Cardiac septum (tissue), 1 donor: ENCODE results near the gene SDK2. TPM values are rescaled to one million over a fixed set of nuclear protein-coding genes. Genes with fewer than 3 reads are reported as not detected.
"Not testable (repeated sequence)": the region's sequence is repeated elsewhere in the genome, so short reads cannot be mapped to it uniquely, and the experiment has no call there.

ENCODE experiments used
- DNase-seq: peaks from one replicate; pipeline ENCODE4 v3.0.0-alpha.2; 2020; ENCODE audit warnings: low spot score
- intact Hi-C: fragments of 100-400 bp; cut with DNase I; formaldehyde crosslinking; loops from one replicate; pipeline ENCODE4 v1.14.0; 2022
- total RNA-seq: library from RNA; stranded (reverse); fragmentation: NEBNext Ultra II Directional; extraction: Animal tissue kit (Norgen Biotek cat#: 25700); gene quantifications from one replicate; pipeline ENCODE4 v1.2.1, GENCODE V29; 2021
- donor health status: DM: no; HTN: no; CAD: no.

SDK2 gene
- total RNA-seq, 1 donor from 2014 or later: 3.0 TPM

- DNase-seq: no peak
- intact Hi-C loops: loop anchor here (10.0 kb wide), 2 partner anchors 62 to 448 kb away; no protein-coding TSS in a partner anchor
Measured at GRCh38 chr17:73316919-73317505, 327.2 kb downstream of the SDK2 start.

- DNase-seq: no peak
- intact Hi-C loops: loop anchor here (10.0 kb wide), 2 partner anchors 61 to 449 kb away; no protein-coding TSS in a partner anchor
Measured at GRCh38 chr17:73315471-73315870, 328.8 kb downstream of the SDK2 start.

GRCh38 chr17:73313526-73314127 is 330.6 kb downstream of the SDK2 start:
- no peak for DNase-seq
- intact Hi-C loops: loop anchor here (5.0 to 10.0 kb wide), 4 partner anchors 36 to 451 kb away; no protein-coding TSS in a partner anchor

GRCh38 chr17:73312887-73313286 is 331.4 kb downstream of the SDK2 start:
- intact Hi-C loops: loop anchor here (5.0 to 10.0 kb wide), 4 partner anchors 36 to 452 kb away; no protein-coding TSS in a partner anchor

GRCh38 chr17:73311781-73312641 is 332.2 kb downstream of the SDK2 start, which contains the start of gene CDC42EP4:
Gene CDC42EP4 (minus strand): TSS chr17:73312001. CDS start chr17:73286500, 25,501 bp downstream.
- intact Hi-C loops: loop anchor here (5.0 to 10.0 kb wide), 4 partner anchors 35 to 453 kb away; no protein-coding TSS in a partner anchor
- peak; percentile 99 for DNase-seq

More at GRCh38 chr17:73312887-73313286, 331.4 kb downstream of the SDK2 start:
- not testable (repeated sequence) for DNase-seq

- no peak for DNase-seq
- intact Hi-C loops: loop anchor here (5.0 to 10.0 kb wide), 4 partner anchors 34 to 453 kb away; no protein-coding TSS in a partner anchor
Measured at GRCh38 chr17:73311428-73311780, 332.8 kb downstream of the SDK2 start.

- DNase-seq: no peak
- intact Hi-C loops: loop anchor here (1.0 to 10.0 kb wide), 5 partner anchors 18 to 455 kb away; no protein-coding TSS in a partner anchor
Measured at GRCh38 chr17:73309727-73310596, 334.3 kb downstream of the SDK2 start.

- DNase-seq: not testable (repeated sequence)
- intact Hi-C loops: loop anchor here (1.0 kb wide), 1 partner anchor 17 kb away; no protein-coding TSS in a partner anchor
Measured at GRCh38 chr17:73308959-73309358, 335.3 kb downstream of the SDK2 start.

- peak; percentile 85 for DNase-seq
- intact Hi-C loops: no loop called here
Measured at GRCh38 chr17:73308017-73308823, 336.0 kb downstream of the SDK2 start.

GRCh38 chr17:73307130-73307529 is 337.1 kb downstream of the SDK2 start:
- DNase-seq: no peak
- intact Hi-C loops: no loop called here

GRCh38 chr17:73305845-73306836 is 338.1 kb downstream of the SDK2 start:
- no peak for DNase-seq
- intact Hi-C loops: no loop called here

GRCh38 chr17:73304971-73305812 is 339.1 kb downstream of the SDK2 start:
- intact Hi-C loops: no loop called here
- DNase-seq: peak; percentile 82

GRCh38 chr17:73304438-73304837 is 339.8 kb downstream of the SDK2 start:
- DNase-seq: no peak
- intact Hi-C loops: no loop called here

- no peak for DNase-seq
- intact Hi-C loops: no loop called here
Measured at GRCh38 chr17:73302189-73302588, 342.1 kb downstream of the SDK2 start.

- intact Hi-C loops: no loop called here
- no peak for DNase-seq
Measured at GRCh38 chr17:73301369-73301768, 342.9 kb downstream of the SDK2 start.

- DNase-seq: no peak
- intact Hi-C loops: no loop called here
Measured at GRCh38 chr17:73300392-73300791, 343.9 kb downstream of the SDK2 start.
